Fibroblast of the aortic adventitia (primary cell): ENCODE measurements around the gene AKAP1. TPM values are rescaled to one million over a fixed set of nuclear protein-coding genes. Genes with fewer than 3 reads are reported as not detected.

Experiments used
- DNase-seq: peaks from one replicate; pipeline ENCODE4 v3.0.0-alpha.2; 2010; ENCODE audit warnings: low read depth
- H3K4me3 ChIP-seq: 2 replicates; pipeline ENCODE4 v1.5.1; 2011; ENCODE audit warnings: low read depth, mild to moderate bottlenecking, control low read depth, low read length, moderate library complexity
- CTCF ChIP-seq: IDR thresholded peaks from 2 replicates; pipeline ENCODE4 v1.5.1; 2011; ENCODE audit warnings: mild to moderate bottlenecking, low read length, control low read depth, inconsistent platforms; ENCODE audit not compliant: insufficient read depth
- total RNA-seq: library from RNA; depleted of rRNA; stranded (reverse); fragments of >200 nt; gene quantifications from 2 replicates; pipeline ENCODE4 v1.2.3, GENCODE V29; 2012; ENCODE audit warnings: low replicate concordance

Gene AKAP1
- total RNA-seq, 1 donor, result 12.9 TPM

DNA sequence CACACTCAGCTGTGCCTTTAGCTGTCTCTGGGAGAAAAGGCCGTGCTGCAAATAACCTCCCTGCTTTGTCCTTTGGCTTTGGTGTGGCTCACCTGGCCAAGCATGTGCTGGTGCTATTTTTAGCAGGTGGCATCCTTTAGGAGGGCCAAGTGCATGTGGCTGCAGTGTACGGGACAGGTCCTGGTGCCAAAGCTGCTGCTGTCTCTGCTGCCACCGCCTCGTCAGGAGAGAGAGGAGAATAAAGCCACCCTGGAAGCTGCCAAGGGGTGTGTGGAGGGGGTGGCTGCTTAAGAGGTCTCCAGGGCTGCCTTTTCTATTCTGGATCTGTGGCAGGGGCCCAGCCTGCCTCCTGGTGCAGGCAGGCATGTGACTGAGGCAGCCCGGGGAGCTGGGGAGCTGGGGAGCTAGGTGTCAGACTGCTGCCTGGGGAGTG, 6.2 kb downstream of the AKAP1 start:
- no peak overlapping the region for H3K4me3 ChIP-seq
- TF ChIP-seq CTCF, result no peak
- no peak for DNase-seq

GRCh38 chr17:57092171-57092570, 7.1 kb downstream of the AKAP1 start:
- no peak for TF ChIP-seq CTCF
- DNase-seq, result peak; percentile 76
- H3K4me3 ChIP-seq, result no peak overlapping the region

DNA sequence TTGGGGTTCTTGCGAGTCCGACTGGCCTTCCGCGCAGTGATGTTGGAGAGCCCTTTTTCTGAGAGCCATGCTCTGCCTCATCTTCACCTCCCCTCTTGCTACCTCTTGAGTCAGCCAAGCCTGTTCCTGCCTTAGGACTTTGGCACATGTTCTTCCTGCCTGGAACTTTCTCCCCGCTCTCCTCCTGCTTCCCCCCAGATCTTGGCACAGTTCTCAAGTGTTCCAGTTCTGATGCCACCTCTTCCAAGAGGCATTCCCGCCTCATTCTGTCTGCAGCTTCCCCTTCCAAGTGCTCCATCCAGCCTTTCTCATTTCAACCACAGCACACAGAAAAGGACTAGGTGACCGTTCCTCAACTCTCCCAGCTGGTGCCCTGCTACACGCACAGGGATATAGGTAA, 7.7 kb downstream of the AKAP1 start:
- no peak for TF ChIP-seq CTCF
- peak; percentile 16 for DNase-seq
- no peak overlapping the region for H3K4me3 ChIP-seq

DNA sequence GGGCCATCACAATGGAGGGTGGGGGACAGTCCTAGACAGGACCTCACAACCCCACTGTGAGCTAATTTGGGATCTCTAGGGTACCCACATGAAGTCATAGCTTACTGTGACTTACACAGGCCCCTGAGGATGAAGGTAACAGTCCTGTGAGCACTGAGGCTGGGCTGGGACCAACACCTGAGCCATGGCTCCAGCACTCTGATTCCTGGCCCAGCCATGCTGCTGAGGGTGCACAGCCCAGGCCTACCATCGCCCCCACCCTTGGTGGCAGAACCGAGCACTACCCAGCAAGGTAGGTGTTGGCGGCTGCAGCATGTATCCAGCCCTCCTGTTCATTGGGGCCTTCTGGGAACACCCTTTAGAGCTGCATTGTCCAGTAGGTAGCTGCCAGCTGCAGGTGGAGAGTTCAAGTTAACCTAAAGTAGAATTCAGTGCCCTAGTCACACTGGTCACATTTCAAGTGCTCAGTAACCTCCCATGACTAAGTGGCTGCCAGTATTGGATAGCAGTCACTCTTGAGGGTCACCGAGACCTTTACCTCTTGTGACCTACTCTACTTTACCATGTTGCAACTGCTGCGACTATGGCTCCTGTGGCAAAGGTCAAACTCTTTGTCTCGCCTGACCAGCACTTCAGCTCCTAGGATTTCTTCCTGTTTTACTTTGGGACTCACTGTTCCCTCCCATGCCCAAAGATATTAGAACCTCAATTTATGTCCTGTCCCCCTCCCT, 11.6 kb downstream of the AKAP1 start:
- no peak overlapping the region for H3K4me3 ChIP-seq
- TF ChIP-seq CTCF, result no peak
- no peak for DNase-seq

- peak; percentile 69 for DNase-seq
- H3K4me3 ChIP-seq, result no peak overlapping the region
- TF ChIP-seq CTCF, result no peak
Observed at GRCh38 chr17:57097832-57098421, 12.9 kb downstream of the AKAP1 start.

GRCh38 chr17:57099165-57099564, 14.1 kb downstream of the AKAP1 start:
- TF ChIP-seq CTCF, result no peak
- H3K4me3 ChIP-seq, result no peak overlapping the region
- no peak for DNase-seq
